IMR-90 (cell line): ENCODE data around the gene RHBDL1. TPM values are rescaled to one million over a fixed set of nuclear protein-coding genes. Genes with fewer than 3 reads are reported as not detected.

Experiments used
- CEBPB ChIP-seq: IDR thresholded peaks from 2 replicates; pipeline ENCODE4 v1.6.1; 2012; ENCODE audit warnings: low read depth, low read length, improper control_type of control experiment
- FOS ChIP-seq: fragments of 150-350 bp; IDR thresholded peaks from 2 replicates; pipeline ENCODE4 v1.6.1; 2016; ENCODE audit warnings: low read depth, low read length
- MAFK ChIP-seq: IDR thresholded peaks from 2 replicates; pipeline ENCODE4 v1.6.1; 2012; ENCODE audit warnings: low read depth, low read length, improper control_type of control experiment
- MXI1 ChIP-seq: IDR thresholded peaks from 2 replicates; pipeline ENCODE4 v1.6.1; 2012; ENCODE audit warnings: low read depth, mild to moderate bottlenecking, low read length, moderate library complexity, borderline replicate concordance
- RCOR1 ChIP-seq: IDR thresholded peaks from 2 replicates; pipeline ENCODE4 v1.6.1; 2012; ENCODE audit warnings: mild to moderate bottlenecking, low read length, improper control_type of control experiment; ENCODE audit not compliant: insufficient replicate concordance
- SMC3 ChIP-seq: fragments of 150-350 bp; IDR thresholded peaks from 2 replicates; pipeline ENCODE4 v1.6.1; 2016; ENCODE audit warnings: low read depth, mild to moderate bottlenecking, antibody characterized with exemption, low read length, moderate library complexity
- polyA plus RNA-seq, 3 experiments: library from polyadenylated mRNA; depleted of rRNA; stranded (reverse); fragments of >200 nt; gene quantifications; 2 replicates each; pipeline ENCODE4 v1.2.3, GENCODE V29; 2012; ENCODE audit warnings: low replicate concordance in 1 of 3
- total RNA-seq: library from RNA; depleted of rRNA; stranded (reverse); fragments of >200 nt; gene quantifications from 2 replicates; pipeline ENCODE4 v1.2.3, GENCODE V29; 2012

The RHBDL1 gene
- total and polyA plus RNA-seq, 2 of the 4 experiments (the other 2 are of a cell fraction): 0.72 to 4.1 TPM

DNA sequence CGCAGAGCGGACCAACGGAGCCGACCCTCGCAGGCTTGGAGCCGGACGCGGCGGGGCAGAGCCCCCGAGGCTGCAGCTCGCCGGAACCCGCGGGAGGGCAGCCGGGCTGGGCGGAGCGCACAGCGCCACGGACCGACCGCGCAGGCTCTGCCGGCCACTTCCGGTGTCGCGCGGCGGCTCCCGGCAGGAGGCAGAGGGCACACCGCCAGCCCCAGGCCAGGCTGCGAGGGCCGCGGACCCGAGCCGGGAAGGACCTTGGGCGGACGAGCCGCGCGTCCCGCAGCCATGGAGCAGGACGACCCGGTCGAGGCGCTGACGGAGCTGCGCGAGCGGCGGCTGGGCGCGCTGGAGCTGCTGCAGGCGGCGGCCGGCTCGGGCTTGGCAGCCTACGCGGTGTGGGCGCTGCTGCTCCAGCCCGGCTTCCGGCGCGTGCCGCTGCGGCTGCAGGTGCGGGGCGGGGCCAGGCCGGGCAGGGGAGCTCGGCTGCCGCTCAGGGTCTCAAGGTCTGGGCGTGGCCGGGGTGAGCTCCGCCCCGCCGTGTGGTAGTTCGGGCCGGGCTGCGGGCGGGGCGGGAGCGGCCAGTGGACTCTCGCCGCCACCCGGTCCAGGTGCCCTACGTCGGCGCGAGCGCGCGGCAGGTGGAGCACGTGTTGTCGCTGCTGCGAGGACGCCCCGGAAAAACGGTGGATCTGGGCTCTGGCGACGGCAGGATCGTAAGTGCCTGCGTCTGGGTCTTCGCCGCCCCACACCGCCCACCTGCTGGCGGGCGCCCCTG lies 45.7 kb downstream of the RHBDL1 start, which contains the start of gene ANTKMT (continued):
- TF ChIP-seq RCOR1 (no peak), FOS (no peak), MAFK (no peak), SMC3 (no peak), CEBPB (no peak), MXI1 (no peak; the same call in 1 of the 2 replicates)
